GM12865 (cell line): ENCODE measurements around the gene TCP11.

Source experiments
- DNase-seq: peaks from one replicate; pipeline ENCODE4 v3.0.0; 2010; ENCODE audit warnings: low read depth
- H3K4me3 ChIP-seq: 2 replicates; pipeline ENCODE4 v1.5.1; 2011; ENCODE audit warnings: mild to moderate bottlenecking, low read depth, low read length, control low read depth
- TF ChIP-seq, protein P1 (sequence below): IDR thresholded peaks from 2 replicates; pipeline ENCODE4 v1.5.1; 2011; ENCODE audit warnings: low read length, control low read depth, low read depth, inconsistent platforms; ENCODE audit not compliant: insufficient read depth; ENCODE audit errors: missing control alignments

TCP11 gene

DNA sequence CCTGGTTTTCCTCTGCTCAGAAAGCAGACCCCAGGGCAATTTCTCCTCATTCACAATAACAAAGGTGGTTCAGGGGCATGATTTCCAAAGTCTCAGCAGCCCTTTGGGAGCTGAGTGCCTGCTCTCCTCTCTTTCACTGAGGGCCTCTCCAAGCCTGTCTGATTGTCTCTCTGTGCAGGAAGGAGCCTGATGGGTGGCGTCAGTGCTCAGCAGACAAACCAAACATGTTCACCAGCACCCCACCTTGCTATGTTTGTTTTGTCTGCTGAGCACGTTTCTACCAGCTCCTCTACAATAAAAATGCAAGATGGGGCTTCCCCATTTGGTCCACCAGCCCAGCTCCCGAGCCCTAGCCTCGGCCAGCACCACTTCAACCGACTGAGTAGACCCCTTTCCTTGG is 25.4 kb upstream of the TCP11 start:
- TF ChIP-seq, protein P1, sequence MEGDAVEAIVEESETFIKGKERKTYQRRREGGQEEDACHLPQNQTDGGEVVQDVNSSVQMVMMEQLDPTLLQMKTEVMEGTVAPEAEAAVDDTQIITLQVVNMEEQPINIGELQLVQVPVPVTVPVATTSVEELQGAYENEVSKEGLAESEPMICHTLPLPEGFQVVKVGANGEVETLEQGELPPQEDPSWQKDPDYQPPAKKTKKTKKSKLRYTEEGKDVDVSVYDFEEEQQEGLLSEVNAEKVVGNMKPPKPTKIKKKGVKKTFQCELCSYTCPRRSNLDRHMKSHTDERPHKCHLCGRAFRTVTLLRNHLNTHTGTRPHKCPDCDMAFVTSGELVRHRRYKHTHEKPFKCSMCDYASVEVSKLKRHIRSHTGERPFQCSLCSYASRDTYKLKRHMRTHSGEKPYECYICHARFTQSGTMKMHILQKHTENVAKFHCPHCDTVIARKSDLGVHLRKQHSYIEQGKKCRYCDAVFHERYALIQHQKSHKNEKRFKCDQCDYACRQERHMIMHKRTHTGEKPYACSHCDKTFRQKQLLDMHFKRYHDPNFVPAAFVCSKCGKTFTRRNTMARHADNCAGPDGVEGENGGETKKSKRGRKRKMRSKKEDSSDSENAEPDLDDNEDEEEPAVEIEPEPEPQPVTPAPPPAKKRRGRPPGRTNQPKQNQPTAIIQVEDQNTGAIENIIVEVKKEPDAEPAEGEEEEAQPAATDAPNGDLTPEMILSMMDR: no peak
- no peak for DNase-seq

DNA sequence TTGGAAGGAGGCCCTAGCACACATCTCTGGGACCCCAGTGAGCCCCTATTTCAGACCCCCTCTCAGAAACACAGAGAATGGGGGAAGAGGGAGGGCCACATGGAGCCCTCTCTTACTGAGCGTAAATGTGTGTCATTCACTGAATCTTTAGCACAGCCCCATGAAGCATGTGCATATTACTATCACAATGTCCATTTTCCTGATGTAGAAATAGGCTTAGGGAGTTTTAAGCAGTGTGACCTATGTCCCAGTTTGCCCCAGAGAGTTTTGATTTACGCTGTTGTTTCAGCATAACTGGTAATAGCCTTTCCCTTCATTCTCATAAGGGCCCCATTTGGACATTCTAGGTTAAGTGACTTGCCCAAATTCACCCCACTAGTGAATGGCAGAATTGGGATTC is 25.0 kb upstream of the TCP11 start:
- TF ChIP-seq, protein P1: no peak
- DNase-seq: no peak
- H3K4me3 ChIP-seq: no peak overlapping the region

More for the DNA sequence above, 25.4 kb upstream of the TCP11 start:
- H3K4me3 ChIP-seq: no peak overlapping the region

DNA sequence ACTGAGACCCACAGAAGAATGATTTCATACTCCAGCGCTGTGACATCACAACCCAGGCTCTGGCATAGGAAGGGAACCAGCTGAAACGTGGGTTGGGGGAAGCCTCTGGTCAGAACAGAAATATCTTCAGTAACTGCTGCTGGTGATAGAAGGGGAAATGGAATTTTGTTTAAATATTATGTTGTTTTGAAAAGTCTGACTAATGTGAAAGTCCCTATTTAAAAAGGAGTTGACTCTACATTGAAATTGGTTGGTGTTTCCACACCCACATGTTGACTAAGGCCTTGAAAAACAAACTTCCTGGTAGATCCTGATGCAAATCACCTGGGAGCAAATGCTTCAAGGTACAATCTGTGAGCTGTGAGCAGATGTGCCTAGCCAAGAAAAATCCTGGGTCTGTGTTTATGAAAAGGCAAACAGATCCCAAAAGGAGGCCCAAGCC is 24.5 kb upstream of the TCP11 start:
- TF ChIP-seq, protein P1: no peak
- DNase-seq: peak; percentile 36
- no peak overlapping the region for H3K4me3 ChIP-seq

GRCh38 chr6:35164868-35165267 is 23.7 kb upstream of the TCP11 start:
- no peak overlapping the region for H3K4me3 ChIP-seq
- TF ChIP-seq, protein P1: no peak
- no peak for DNase-seq

DNA sequence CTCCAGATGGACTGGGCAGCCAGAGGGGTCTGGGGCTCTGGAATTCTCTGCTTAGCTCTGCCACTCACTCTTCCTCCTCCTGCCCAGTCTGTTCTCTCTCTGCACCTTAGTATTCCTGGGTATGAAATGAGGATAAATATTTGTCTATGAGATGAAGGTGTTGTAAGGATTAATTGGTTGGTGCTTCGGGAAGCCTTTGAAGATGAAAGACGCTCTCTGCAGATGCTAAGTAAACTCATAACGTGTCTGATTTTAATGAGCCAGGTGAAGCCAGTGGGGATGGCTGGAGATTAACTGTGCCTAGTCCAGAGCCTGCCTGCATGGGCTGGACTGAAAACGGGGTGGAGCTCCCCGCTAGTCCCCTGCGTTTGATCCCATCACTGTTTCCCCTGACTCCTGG is 23.1 kb upstream of the TCP11 start:
- no peak overlapping the region for H3K4me3 ChIP-seq
- TF ChIP-seq, protein P1: no peak
- no peak for DNase-seq

GRCh38 chr6:35163836-35164235 is 22.7 kb upstream of the TCP11 start:
- no peak for DNase-seq
- no peak overlapping the region for H3K4me3 ChIP-seq
- TF ChIP-seq, protein P1: no peak

DNA sequence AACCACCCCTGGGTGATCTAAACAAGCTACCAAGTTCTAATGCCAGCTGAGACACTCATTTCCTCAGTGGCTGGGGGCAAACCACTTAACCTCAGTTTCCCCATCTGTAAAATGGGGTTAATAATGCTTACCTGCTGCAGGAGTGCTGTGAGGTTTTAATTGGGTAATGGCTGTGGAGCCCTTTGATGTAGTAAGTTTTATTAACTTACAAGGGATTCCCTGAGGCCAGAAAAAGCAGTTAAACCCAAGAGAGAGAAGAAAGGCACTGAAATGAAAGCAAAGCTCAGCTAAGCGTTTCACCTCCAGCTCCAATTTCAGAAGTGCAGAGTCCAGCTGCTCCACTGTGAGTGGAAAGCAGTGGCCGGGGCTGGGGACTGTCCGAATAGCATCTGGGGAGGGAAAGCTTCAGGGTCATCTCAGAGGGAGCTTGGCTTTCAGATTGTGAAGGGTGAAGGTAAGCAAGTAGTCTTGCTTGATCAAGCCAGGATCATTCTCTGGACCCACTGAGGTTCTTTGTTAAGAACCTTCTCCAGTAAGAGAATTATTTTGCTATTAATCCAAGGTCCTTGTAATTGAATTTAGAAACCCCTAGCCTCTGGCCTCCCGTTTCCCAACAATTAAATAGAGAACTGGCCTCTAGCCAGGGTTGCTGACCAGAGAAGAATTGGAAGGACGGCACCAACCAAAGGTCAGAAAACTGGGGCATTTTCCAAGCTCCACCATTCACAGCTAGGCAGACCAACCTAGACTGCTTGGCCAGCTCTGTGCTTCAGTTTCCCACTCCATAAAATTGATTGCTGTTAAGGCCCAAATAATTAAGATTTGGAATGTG is 20.9 kb upstream of the TCP11 start:
- DNase-seq: no peak
- TF ChIP-seq, protein P1: no peak
- H3K4me3 ChIP-seq: no peak overlapping the region
